Esophagus muscularis mucosa (tissue), 4 donors: ENCODE data around the gene PSMB11.

Experiments used
- CTCF ChIP-seq, 3 experiments: fragments of 200-600 bp in 2 of 3; fragments of 450-650 bp in 1 of 3; sonication (generic) in 2 of 3; IDR thresholded peaks; one replicate each; pipeline ENCODE4 v1.5.1; 2017 to 2019; ENCODE audit warnings: antibody characterized with exemption in 3 of 3, mild to moderate bottlenecking in 2 of 3, moderate library complexity in 1 of 3
- EP300 ChIP-seq: sonication (generic); formaldehyde crosslinking; IDR thresholded peaks from one replicate; pipeline ENCODE4 v1.6.1; 2017; ENCODE audit warnings: antibody characterized with exemption
- POLR2A ChIP-seq: fragments of 450-650 bp; IDR thresholded peaks from one replicate; pipeline ENCODE4 v1.6.1; 2017; ENCODE audit warnings: antibody characterized with exemption, moderate library complexity, mild to moderate bottlenecking, low read depth
- POLR2AphosphoS5 ChIP-seq, 2 donors: sonication (generic); formaldehyde crosslinking; IDR thresholded peaks; one replicate each; pipeline ENCODE4 v1.6.1; 2017; ENCODE audit warnings: antibody characterized with exemption in 2 of 2

GRCh38 chr14:23023795-23024152 is 18.2 kb upstream of the PSMB11 start:
- TF ChIP-seq CTCF (IDR thresholded peaks at IDR 0.05) = no peak
- no peak for TF ChIP-seq EP300
- no peak for TF ChIP-seq POLR2AphosphoS5 (IDR thresholded peaks at IDR 0.05)
- TF ChIP-seq POLR2A = no peak
